GM13977 (cell line): ENCODE measurements around the gene SPON1.
A peak's percentile ranks its signal among the peaks of the same experiment; 100 is the strongest.

Experiments used
- DNase-seq: peaks from one replicate; pipeline ENCODE4 v3.0.0; 2012; ENCODE audit warnings: low spot score
- CTCF ChIP-seq: IDR thresholded peaks from 2 replicates; pipeline ENCODE4 v1.5.1; 2012; ENCODE audit warnings: mild to moderate bottlenecking, control low read depth; ENCODE audit not compliant: insufficient read depth; ENCODE audit errors: extremely low read depth, missing control alignments
- in situ Hi-C: fragments of 300-500 bp; cut with MboI; formaldehyde crosslinking; loops from one replicate; pipeline ENCODE4 v1.12.0; 2022; ENCODE audit warnings: low sequenced_read_pairs, low pct_unique_long_range_greater_than_20kb, mixed read lengths, inconsistent platforms; ENCODE audit not compliant: unreplicated experiment

SPON1 gene

DNA sequence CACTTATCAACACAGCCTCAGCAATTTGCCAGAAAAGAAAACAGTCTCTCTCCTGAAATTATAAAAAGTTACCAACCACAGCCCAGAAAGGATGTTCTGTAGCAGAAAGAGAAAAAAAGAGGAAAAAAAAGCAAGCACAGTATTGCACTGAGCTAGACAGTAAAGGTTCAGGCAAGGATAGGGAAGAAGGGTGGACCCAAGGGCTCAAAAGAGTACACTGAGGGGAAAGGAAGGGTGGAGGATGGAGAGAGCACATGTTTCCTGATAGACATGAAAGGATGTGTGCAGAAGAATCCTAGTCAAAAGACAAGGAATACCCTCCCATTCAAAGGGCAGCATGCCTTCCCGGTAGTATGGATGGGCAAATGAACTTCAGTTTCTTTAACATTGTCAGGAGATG is 337.4 kb downstream of the SPON1 start:
- no peak for DNase-seq
- in situ Hi-C loops: loop anchor here (25.0 kb wide), 1 partner anchor 162 kb away; no protein-coding TSS in a partner anchor
- TF ChIP-seq CTCF: no peak

DNA sequence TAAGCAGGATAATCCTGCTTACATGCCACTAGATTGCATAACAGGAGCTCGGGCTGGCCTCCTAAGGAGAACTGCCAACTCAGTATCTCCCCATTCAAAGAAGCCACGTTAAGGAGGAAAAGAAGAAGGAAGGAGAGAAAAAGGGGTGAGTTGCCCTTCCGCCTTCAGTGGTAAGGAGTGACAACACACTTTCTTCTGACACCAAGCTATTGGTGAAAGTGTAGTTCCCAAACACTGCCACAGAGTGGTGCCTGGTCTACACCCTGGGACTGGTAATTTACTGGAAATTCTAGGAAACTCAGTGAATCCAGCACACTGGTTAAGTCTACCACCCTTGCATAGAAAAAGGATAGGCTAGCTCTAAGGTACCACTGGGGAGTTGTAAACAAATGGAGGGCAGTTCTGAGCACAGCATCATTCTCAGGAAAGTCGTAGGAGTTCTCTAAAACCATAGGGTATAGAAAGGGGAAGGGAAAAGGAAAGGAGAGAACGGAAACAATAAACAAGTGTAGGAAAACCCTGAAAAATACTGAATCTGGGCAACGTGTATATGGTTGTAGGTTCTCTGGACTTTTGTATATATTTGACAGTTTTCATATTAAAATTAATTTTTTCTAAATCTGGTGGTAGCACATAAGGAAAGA is 338.3 kb downstream of the SPON1 start:
- TF ChIP-seq CTCF: peak; percentile 77
- in situ Hi-C loops: no loop called here
- DNase-seq: peak; percentile 33

GRCh38 chr11:14304601-14305000 is 342.1 kb downstream of the SPON1 start:
- in situ Hi-C loops: no loop called here
- DNase-seq: no peak
- no peak for TF ChIP-seq CTCF

- no peak for TF ChIP-seq CTCF
- DNase-seq: no peak
- in situ Hi-C loops: no loop called here
These were observed 343.1 kb downstream of the SPON1 start for GRCh38 chr11:14305649-14306048.

- DNase-seq: no peak
- TF ChIP-seq CTCF: peak; percentile 21
- in situ Hi-C loops: no loop called here
These were observed 344.0 kb downstream of the SPON1 start for GRCh38 chr11:14306481-14306880.

DNA sequence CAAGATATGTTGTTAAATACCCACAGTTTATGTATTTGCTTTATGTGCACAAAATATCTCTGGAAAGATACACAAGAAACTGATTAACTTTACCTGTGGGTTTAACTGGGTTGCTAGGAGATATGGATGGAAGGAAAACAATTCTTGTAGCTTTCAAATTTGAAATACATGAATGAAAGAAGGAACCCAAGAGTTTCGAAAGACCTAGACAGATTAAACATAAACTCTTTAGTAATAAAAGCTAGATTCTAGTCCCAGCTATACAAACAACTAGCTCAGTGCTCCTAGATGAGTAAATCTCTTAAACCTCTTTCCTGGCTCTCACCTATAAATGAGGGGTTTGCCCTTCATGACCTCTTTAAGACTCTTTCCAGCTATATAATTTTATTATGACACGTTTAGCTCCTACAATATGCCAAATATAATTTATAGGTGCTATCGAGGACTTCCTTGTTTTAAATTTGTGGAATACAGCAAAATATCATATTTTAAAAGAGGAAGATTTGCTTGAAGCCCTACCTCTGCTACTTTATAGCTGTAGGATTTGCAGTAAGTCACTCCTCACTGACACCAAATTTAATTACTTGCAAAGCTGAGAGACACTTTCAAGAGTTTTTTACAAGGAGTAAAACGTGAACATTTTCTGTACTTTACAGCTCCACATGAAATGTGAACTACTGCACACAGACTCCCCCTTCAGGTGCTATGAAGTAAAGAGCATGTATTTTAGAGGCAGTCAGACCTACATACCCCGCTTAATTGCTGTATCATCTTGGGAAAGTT is 345.8 kb downstream of the SPON1 start:
- peak; percentile 22 for DNase-seq
- in situ Hi-C loops: no loop called here
- TF ChIP-seq CTCF: peak; percentile 70
